K562 (cell line): ENCODE measurements around the gene VPS33A. TPM values are rescaled to one million over a fixed set of nuclear protein-coding genes. Genes with fewer than 3 reads are reported as not detected.

Experiments used
- KLF10 ChIP-seq: fragments of 250-450 bp; sonication (Bioruptor Pico); IDR thresholded peaks from 2 replicates; pipeline ENCODE4 v1.6.1; 2021; ENCODE audit warnings: matching md5 sums
- SPI1 ChIP-seq: IDR thresholded peaks from 2 replicates; pipeline ENCODE4 v1.6.1; 2011; ENCODE audit warnings: low read depth, low read length, control low read depth, borderline replicate concordance
- ZNF407 ChIP-seq: fragments of 450-650 bp; IDR thresholded peaks from 2 replicates; pipeline ENCODE4 v1.6.1; 2016; ENCODE audit warnings: low read depth
- polyA plus RNA-seq, 8 experiments: library from polyadenylated mRNA; depleted of rRNA in 4 of 8; stranded (reverse) in 5 of 8; unstranded in 3 of 8; fragments of >200 nt; fragmentation: Nextera tagmentation in 2 of 8; fragmentation: Illumina TruSeq in 1 of 8; extraction: Ambion mirVana in 2 of 8; extraction: Trizol in 1 of 8; gene quantifications; 2 replicates each; pipeline versions ENCODE4 v1.2.1 to v1.2.3, GENCODE V29; 2011 to 2014; ENCODE audit warnings: inconsistent platforms in 1 of 8, missing spikeins in 1 of 8
- total RNA-seq, 7 experiments: library from RNA; depleted of rRNA in 6 of 7; stranded (reverse); fragments of >200 nt in 6 of 7; fragmentation: Illumina TruSeq in 2 of 7; extraction: Trizol in 2 of 7; gene quantifications; 2 replicates each; pipeline versions ENCODE4 v1.2.1 to v1.2.3, GENCODE V29; 2011 to 2021; ENCODE audit warnings: low replicate concordance in 1 of 7

Gene VPS33A
- total and polyA plus RNA-seq, 9 of the 15 experiments (the other 6 are each of a cell fraction or from before 2014, with no cell fraction given) = 10.6 to 34.3 (median 25.3) TPM

- TF ChIP-seq ZNF407 = peak; percentile 77
- no peak for TF ChIP-seq KLF10 (CRISPR knock-in tag)
- no peak for TF ChIP-seq SPI1
These were observed 61.0 kb downstream of the VPS33A start (continued) for GRCh38 chr12:122205053-122205925.
